Activated T-cell treated with anti-CD3 and anti-CD28 coated beads, Interleukin-2, amount 50 U/mL, for 72 hours (primary cell): Measurements from ENCODE around the gene LARGE1. TPM values are rescaled to one million over a fixed set of nuclear protein-coding genes. Genes with fewer than 3 reads are reported as not detected.

Source experiments
- ATAC-seq, 2 donors: fragments of 150-1000 bp; cut with Tn5 transposase; replicated peaks in 1 of 2; 2 replicates each; pipeline ENCODE4 v1.10.0; 2021; ENCODE audit warnings: moderate library complexity in 2 of 2, mild to moderate bottlenecking in 1 of 2
- DNase-seq, 2 donors: peaks; one replicate each; pipeline ENCODE4 v3.0.0; 2021 to 2022; ENCODE audit warnings: mixed read lengths in 1 of 2
- H3K27ac Mint-ChIP-seq: one replicate; pipeline ENCODE4 v1.8.0; 2022; ENCODE audit warnings: mild to moderate bottlenecking, moderate library complexity, mixed read lengths
- H3K27me3 Mint-ChIP-seq: one replicate; pipeline ENCODE4 v1.8.0; 2022; ENCODE audit warnings: low read depth, mixed read lengths
- H3K36me3 Mint-ChIP-seq, 2 donors: one replicate each; pipeline ENCODE4 v1.8.0; 2022; ENCODE audit warnings: mixed read lengths in 2 of 2, mild to moderate bottlenecking in 1 of 2; ENCODE audit not compliant: insufficient read depth in 2 of 2
- H3K4me1 Mint-ChIP-seq: one replicate; pipeline ENCODE4 v1.8.0; 2022; ENCODE audit warnings: low read depth, mixed read lengths
- H3K4me3 Mint-ChIP-seq, 2 donors: one replicate each; pipeline ENCODE4 v1.8.0; 2022; ENCODE audit warnings: mild to moderate bottlenecking in 2 of 2, mixed read lengths in 2 of 2, moderate library complexity in 2 of 2
- H3K9me3 Mint-ChIP-seq, 2 donors: one replicate each; pipeline ENCODE4 v1.8.0; 2022; ENCODE audit warnings: mixed read lengths in 2 of 2
- total RNA-seq, 2 donors: library from RNA; stranded (reverse); gene quantifications; one replicate each; pipeline ENCODE4 v1.2.3, GENCODE V29; 2022

The LARGE1 gene
- total RNA-seq, 2 donors from 2014 or later, result 0.82 to 3.6 TPM

DNA sequence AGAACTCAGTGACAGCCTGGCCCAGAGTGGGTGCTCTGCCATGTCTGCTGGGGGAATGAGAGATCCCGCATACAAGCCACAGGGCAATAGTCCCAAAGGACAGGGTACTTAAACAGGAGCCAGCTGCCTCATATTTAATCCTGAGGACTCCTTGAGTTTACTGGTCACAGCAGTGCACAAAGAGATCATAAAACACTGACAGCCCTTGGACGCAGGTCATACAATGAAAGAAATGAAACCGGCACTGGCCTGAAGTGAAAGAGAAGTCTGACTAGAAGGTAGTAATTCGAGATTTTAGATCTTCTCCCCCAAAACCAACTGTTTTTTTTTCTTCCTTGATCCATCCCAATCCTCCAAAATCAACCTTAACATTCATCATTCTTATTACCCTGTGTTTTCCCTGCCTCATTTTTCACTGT lies 562.3 kb downstream of the LARGE1 start:
- DNase-seq, result no peak
- Mint-ChIP-seq H3K36me3 (no peaks in the 10 kb centered on the region), H3K9me3 (peaks cover 0 to 4% of the 10 kb centered on the region in 2 donors), H3K27me3 (no peaks in the 10 kb centered on the region), H3K27ac (no peak overlapping the region), H3K4me1 (no peaks in the 10 kb centered on the region), H3K4me3 (no peak overlapping the region)
- ATAC-seq, result no peak

DNA sequence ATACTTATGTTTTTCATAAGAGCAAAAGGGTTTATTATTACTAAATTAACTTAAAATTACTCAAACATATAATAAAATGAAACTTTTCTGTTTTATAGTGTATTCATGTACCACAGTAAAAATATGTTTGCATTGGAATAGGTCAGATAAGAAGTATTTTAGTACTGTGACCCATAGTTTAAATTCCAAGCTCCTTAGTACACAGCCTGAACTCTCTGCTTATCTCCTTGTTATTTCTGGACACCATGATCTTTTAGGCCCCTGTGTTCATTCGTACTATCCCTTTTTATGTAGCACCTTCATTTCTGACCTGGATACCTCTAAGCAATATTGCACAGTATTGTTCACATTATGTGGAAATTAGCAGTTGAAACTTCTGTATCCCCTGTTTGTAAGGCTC lies 565.3 kb downstream of the LARGE1 start:
- H3K4me1 Mint-ChIP-seq, result no peaks in the 10 kb centered on the region
- peaks cover 0 to 4% of the 10 kb centered on the region in 2 donors for H3K9me3 Mint-ChIP-seq
- no peak for ATAC-seq
- H3K27ac Mint-ChIP-seq, result no peak overlapping the region
- H3K4me3 Mint-ChIP-seq, result no peak overlapping the region
- DNase-seq, result no peak
- no peaks in the 10 kb centered on the region for H3K27me3 Mint-ChIP-seq
- no peaks in the 10 kb centered on the region for H3K36me3 Mint-ChIP-seq

DNA sequence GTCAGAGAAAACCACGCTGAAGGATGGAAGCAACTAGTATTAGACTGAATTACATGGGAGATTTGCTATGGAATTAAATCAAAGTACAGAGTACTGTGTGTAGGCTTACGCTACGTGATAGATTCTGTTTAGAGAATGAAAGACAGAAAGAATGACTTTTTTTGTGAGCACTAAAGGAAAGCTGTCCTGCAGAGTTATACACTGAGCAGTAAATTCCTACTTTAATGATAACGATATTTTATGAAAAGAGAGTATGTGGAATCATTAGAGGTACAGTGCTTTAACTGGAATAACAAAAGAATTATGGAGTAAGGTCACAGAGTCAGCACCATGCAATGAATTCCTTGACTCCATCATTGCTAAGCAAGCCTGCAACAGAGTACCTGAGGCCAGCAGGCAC lies 566.8 kb downstream of the LARGE1 start:
- Mint-ChIP-seq H3K27me3 (no peaks in the 10 kb centered on the region), H3K4me1 (no peaks in the 10 kb centered on the region), H3K9me3 (peaks cover 2 to 4% of the 10 kb centered on the region in 2 donors), H3K4me3 (no peak overlapping the region), H3K36me3 (no peaks in the 10 kb centered on the region), H3K27ac (no peak overlapping the region)
- ATAC-seq (no peak), DNase-seq (no peak)

DNA sequence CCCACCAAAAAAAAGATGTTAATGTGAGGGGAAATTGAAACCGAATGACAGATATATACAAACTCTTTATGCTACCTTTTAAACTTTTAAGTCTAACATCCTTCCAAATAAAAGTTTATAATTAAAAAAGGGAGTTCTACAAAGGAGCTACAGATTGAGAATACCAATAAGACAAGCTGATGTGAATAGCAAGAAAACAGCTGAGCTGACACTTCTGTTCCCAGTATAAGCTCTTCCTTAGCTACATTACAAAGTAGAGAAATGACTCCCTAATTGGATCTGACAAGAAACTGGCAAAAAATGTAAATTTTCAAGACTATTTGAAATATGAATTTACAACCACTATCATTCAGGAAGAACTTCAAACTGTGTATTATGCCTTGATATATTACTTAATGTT lies 567.5 kb downstream of the LARGE1 start:
- H3K4me3 Mint-ChIP-seq, result no peak overlapping the region
- peaks cover 0 to under 1% of the 10 kb centered on the region in 2 donors for H3K36me3 Mint-ChIP-seq
- no peak overlapping the region for H3K27ac Mint-ChIP-seq
- H3K4me1 Mint-ChIP-seq, result no peaks in the 10 kb centered on the region
- DNase-seq (no peak), ATAC-seq (no peak)
- no peaks in the 10 kb centered on the region for H3K27me3 Mint-ChIP-seq
- H3K9me3 Mint-ChIP-seq, result peaks cover 2 to 4% of the 10 kb centered on the region in 2 donors

DNA sequence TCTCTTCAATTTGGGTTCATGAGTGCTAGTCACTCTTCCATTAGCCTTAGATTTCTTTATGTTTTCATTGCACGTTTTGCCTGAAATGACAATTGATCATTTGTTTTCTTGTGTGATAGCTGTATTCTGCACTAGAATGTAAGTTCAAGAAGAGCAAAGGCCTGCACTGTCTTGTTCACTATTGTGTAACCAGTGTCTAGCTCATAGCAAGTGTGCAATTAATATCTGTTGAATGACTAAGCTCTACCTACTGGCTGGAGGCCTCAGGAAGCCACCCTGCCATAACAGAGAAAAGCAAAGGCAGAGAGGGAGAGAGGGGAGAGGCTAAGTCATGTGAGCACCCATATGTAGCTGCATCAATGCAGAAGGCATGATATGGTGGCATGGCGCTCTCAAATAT lies 569.3 kb downstream of the LARGE1 start:
- H3K9me3 Mint-ChIP-seq, result peaks cover 2 to 5% of the 10 kb centered on the region in 2 donors
- H3K27me3 Mint-ChIP-seq, result no peaks in the 10 kb centered on the region
- DNase-seq (no peak), ATAC-seq (no peak)
- peaks cover 0 to 1% of the 10 kb centered on the region in 2 donors for H3K36me3 Mint-ChIP-seq
- H3K27ac Mint-ChIP-seq, result no peak overlapping the region
- no peaks in the 10 kb centered on the region for H3K4me1 Mint-ChIP-seq
- no peak overlapping the region for H3K4me3 Mint-ChIP-seq

DNA sequence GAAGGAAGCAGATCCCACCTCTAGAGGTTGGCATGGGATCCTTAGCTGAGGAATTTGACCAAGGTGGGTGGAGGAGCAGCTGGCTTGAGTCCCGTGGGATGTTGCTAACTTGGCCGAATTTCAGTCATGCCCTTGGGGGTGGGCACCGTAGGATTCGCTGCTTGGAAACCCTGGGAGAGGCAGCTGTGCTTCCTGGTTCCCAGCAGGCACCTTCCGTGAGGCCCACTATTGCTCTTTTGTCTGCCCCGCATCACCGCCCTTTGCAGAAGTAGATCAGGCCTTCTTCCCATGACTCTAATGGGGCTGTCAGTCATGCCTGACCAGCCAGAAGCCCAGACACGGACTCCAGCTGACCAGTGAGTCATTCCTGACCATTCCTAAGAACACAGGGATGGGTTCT lies 569.8 kb downstream of the LARGE1 start:
- Mint-ChIP-seq H3K27ac (no peak overlapping the region), H3K4me1 (no peaks in the 10 kb centered on the region), H3K9me3 (peaks cover 2 to 4% of the 10 kb centered on the region in 2 donors), H3K36me3 (peaks cover 0 to 1% of the 10 kb centered on the region in 2 donors), H3K4me3 (no peak overlapping the region), H3K27me3 (no peaks in the 10 kb centered on the region)
- ATAC-seq (no peak), DNase-seq (no peak)

DNA sequence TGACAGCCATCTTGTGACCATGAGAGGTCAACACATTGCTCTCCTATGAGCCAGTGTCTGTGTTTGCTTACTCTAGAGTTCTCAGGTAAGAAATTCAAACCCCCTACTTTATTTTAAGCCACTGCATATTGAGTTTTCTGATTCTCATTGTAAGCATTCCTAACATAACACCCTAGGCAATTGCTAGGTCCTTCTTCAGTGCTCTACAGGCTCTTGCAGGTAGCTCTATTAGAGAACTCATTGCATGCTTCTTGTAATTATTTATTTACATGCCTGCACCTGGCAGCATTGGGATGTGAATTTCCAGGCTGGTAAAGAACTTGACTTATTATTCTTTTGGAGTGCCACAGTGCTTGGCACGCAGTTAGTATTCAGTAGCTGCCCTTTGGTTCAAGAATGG lies 573.3 kb downstream of the LARGE1 start:
- Mint-ChIP-seq H3K27ac (no peak overlapping the region), H3K36me3 (peaks cover 0 to 1% of the 10 kb centered on the region in 2 donors), H3K9me3 (peaks cover 2% of the 10 kb centered on the region in 2 donors), H3K4me1 (no peaks in the 10 kb centered on the region), H3K4me3 (no peak overlapping the region), H3K27me3 (no peaks in the 10 kb centered on the region)
- DNase-seq, result no peak
- ATAC-seq, result no peak

DNA sequence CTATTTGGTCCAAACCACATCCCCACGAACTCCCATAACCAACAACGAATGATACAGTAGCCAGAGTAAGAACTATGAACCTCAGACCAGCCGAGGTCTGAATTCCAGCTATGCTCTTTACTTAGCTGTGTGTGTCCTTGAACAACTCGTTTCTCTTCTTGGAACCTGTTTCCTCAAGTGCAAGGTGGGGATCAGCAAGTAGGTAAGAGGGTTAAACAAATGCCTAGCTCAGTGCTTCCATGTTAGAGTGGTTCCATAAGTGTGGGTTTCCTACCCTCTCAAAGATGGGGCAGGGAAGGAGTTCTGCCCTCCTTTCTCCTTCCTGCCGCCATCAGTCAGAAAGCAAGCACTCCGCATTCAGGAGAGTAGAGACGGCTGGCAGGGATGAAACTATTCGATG lies 578.7 kb downstream of the LARGE1 start:
- ATAC-seq (no peak), DNase-seq (no peak)
- Mint-ChIP-seq H3K9me3 (no peaks in the 10 kb centered on the region), H3K27me3 (no peaks in the 10 kb centered on the region), H3K36me3 (no peaks in the 10 kb centered on the region), H3K27ac (no peak overlapping the region), H3K4me3 (no peak overlapping the region), H3K4me1 (no peaks in the 10 kb centered on the region)

DNA sequence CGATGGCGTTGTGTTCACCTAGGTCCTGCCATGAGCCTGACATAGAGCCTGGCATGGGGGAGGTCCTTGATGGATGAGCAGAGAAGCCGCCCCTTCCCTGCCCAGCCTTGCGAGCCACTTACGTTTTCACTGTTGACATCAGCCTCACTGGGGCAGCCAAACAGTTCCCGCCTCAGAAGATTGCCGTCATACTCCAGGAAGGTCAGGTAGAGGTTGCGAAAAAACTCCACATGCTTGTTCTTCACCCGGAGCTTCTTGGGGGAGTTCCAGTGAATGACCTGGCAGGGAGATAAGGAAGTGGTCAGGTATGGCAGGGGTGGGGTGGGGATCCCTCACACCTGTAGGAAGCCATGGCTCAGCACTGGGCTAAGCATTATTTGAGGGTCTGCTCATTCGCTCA lies 582.8 kb downstream of the LARGE1 start:
- Mint-ChIP-seq H3K4me1 (no peaks in the 10 kb centered on the region), H3K4me3 (no peak overlapping the region), H3K27me3 (no peaks in the 10 kb centered on the region), H3K27ac (no peak overlapping the region), H3K36me3 (no peaks in the 10 kb centered on the region), H3K9me3 (peaks cover 0 to 3% of the 10 kb centered on the region in 2 donors)
- no peak for DNase-seq
- ATAC-seq, result no peak

DNA sequence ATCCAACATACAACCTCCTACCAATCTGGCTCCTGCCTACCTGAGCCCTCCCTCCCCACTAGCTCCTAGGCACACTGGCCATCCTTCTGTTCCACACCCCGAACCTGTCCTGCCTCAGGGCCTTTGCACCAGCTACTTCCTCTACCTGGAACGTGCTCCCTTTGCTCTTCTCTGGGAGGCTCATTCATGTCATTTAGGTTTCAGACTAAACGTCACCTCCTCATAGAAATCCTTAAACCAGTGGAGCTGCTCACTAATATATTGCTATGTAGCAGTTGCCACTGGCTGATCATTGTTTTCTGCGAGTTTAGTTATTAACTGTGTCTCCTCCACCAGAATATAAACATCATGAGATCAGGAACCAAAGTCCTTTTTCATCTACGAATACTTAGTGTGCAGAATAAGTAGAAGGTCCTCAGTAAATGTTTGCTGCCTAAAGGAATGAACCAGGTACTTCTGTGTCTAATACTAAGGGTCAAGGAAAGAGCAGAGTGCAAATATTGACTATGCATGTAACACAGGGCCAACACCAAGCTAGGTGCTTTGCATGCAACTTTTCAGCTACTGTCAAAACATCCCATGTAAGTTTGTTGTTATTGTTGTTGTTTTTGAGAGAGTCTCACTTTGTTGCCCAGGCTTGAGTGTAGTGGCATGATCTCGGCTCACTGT lies 584.5 kb downstream of the LARGE1 start:
- Mint-ChIP-seq H3K4me1 (no peaks in the 10 kb centered on the region), H3K27ac (no peak overlapping the region), H3K36me3 (no peaks in the 10 kb centered on the region), H3K9me3 (peaks cover 3 to 8% of the 10 kb centered on the region in 2 donors), H3K4me3 (no peak overlapping the region), H3K27me3 (peaks cover 8% of the 10 kb centered on the region)
- DNase-seq (no peak), ATAC-seq (no peak)

DNA sequence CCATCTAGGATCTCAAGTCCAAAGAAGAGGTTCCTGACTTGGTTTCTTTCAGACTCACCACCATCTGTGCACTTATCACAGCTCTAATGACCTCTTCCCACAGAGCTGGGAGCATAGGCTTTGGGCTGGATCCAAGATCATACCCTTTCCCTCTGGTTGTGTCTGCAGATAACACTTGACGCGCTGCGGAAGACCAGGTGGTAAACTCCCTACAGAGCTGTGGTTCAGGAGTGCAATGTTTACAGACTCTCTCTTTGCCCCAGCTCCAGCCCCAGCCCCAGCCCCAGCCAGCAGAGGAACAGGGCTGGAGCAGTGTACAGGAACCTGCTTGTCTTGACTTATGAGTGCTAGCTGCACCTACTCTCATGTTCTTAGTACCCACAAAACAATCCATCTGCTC lies 587.7 kb downstream of the LARGE1 start:
- ATAC-seq (no peak), DNase-seq (no peak)
- Mint-ChIP-seq H3K4me3 (no peak overlapping the region), H3K9me3 (peaks cover 3 to 8% of the 10 kb centered on the region in 2 donors), H3K36me3 (no peaks in the 10 kb centered on the region), H3K27me3 (peaks cover 8% of the 10 kb centered on the region), H3K27ac (no peak overlapping the region), H3K4me1 (no peaks in the 10 kb centered on the region)

DNA sequence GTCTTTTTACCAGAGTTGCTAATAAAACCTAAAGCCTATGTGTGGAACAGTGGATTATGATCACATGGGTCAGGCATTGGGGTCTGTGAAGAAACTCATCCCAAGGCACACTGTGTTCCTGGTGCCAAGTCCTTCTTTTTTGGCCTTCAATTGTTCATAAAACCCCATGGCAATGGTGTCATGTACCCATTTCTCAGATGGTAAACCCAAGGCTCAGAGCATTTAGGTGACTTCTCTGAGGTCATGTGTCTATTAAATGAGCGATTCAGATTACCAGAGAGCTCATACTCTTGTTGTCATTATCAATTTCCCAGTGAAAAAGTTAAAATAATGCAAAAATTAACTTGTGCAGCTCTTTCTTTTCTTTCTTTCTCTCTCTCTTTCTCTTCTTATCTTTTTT lies 589.3 kb downstream of the LARGE1 start:
- H3K9me3 Mint-ChIP-seq, result peaks cover 3 to 8% of the 10 kb centered on the region in 2 donors
- H3K27ac Mint-ChIP-seq, result no peak overlapping the region
- H3K4me1 Mint-ChIP-seq, result no peaks in the 10 kb centered on the region
- ATAC-seq, result no peak
- H3K36me3 Mint-ChIP-seq, result no peaks in the 10 kb centered on the region
- H3K27me3 Mint-ChIP-seq, result peaks cover 8% of the 10 kb centered on the region
- H3K4me3 Mint-ChIP-seq, result no peak overlapping the region
- no peak for DNase-seq

DNA sequence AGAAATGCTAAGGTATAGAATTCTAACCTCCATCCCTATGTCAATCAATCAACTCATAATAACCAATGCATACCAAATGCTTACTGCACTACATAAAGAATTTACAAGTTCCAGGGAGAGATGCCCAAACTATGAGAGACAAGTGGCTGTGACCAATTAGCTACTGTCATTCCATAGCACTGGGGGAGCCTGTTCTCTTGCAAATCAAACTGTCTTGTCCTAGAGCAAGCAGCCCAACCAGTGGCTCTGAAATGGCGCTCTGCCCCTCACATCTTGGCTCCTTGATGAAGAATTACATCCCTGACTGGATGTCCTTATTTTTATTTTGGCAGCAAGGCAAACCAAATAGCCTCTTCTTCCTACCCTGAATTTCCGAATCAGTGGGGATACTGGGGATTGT lies 589.7 kb downstream of the LARGE1 start:
- Mint-ChIP-seq H3K36me3 (no peaks in the 10 kb centered on the region), H3K4me1 (no peaks in the 10 kb centered on the region), H3K27me3 (peaks cover 8% of the 10 kb centered on the region), H3K4me3 (no peak overlapping the region), H3K9me3 (peaks cover 3 to 8% of the 10 kb centered on the region in 2 donors), H3K27ac (no peak overlapping the region)
- no peak for DNase-seq
- no peak for ATAC-seq

DNA sequence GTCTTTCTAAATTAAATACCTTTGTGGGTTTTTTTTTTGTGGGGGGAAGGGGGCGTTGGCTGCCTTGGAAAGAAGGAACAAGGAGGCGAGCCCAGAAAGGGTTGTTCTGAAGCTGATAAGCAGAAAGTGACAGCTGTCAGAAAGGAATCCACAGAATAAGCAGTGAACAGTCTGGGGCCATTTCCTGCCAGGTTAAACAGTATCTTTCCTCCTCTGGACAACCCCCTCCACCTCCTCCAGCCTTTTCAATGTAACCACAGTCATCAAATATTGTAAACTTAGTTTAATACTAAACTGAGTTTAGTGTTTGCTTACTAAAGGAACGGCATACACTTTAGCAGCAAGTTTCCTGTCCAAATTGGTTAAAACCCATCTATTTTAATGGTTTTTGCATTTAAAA lies 590.9 kb downstream of the LARGE1 start:
- Mint-ChIP-seq H3K27me3 (peaks cover 8% of the 10 kb centered on the region), H3K9me3 (peaks cover 3 to 8% of the 10 kb centered on the region in 2 donors)
- DNase-seq, result no peak

More for the DNA sequence above, 590.9 kb downstream of the LARGE1 start:
- no peak overlapping the region for H3K4me3 Mint-ChIP-seq
- H3K27ac Mint-ChIP-seq, result no peak overlapping the region
- ATAC-seq, result no peak
- no peaks in the 10 kb centered on the region for H3K36me3 Mint-ChIP-seq
- no peaks in the 10 kb centered on the region for H3K4me1 Mint-ChIP-seq
